NCI-H82 (cell line): ENCODE results near the gene NPHP4.
"Not testable (repeated sequence)": the region's sequence is repeated elsewhere in the genome, so short reads cannot be mapped to it uniquely, and the experiment has no call there.

Experiments used
- DNase-seq: peaks from one replicate; lab custom pipeline; 2025; lab: John Stamatoyannopoulos, UW

The NPHP4 gene

DNA sequence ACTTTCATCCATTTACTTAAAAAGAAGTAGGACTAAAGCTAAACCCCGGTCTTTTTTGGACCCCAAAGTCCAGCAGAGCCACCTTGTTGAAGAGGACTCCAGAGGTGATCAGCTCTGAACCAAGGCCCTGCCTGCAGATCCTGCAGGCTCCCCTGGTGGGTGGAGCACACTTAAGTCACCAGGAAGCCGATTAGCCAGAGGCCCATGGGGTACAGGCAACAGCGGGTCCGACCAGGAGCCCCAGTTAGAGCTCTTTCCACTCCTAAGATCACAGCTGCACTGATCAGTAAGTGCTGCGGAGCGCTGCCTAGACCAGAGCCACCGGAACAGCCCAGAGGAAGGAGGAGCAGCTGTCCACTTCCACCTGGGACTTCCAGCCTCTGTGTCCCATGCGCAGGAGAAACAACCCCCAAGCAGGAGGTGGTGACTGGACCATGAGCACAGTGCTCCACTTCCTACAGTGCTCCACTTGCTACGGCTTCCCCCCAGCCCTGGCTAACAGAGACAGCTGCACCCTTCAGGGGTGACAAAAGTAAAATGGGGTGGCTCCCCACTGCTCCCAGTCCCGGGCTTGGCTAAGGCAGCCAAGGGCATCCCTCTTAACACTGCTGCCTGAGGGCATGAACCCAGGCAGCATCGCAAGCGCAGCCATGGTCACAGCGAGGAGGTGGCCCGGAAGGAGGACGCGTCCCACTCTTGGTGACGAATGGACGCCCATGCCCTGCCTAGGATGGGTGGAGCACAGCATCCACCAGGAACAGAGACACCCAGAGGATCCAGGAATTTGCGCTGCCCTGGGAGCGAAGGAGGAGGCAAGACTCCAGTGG is 58.0 kb downstream of the NPHP4 start:
- peak; percentile 38 for DNase-seq

DNA sequence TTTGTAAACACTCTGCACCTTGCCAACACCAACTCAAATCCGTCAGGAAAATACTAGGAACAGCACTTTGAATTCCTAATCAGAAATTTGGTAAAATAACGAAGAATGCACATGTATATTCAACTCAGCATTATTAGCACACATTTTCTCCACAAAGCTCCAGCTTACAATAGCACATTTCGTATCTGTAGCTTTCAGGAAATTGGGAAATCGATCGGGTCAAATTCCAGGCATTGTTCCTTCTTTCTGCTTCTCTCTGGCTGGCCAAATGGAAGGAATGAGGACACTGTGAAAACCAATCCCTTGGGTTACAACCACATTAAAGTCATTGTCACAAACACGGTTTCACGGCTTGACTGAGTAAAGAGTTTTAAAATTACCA is 58.6 kb downstream of the NPHP4 start:
- no peak for DNase-seq

DNA sequence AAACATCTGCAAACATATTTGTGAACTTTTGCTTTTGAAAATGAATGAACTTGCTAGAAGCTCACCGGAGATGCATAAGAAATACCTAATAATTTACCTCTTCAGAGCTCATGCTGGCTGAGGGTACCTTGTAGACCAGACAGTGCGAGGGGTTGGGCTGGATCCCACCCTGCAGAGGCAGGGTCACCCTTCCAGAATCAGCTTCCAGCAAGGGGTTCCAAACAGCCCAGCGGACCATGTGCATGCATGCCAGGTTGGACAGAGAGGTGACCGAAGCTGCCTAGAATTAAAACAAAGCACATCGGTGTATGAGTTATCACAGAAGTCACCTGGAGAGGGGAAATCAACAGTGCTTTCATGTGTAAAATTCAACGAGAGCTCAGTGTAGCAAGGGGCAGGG is 59.2 kb downstream of the NPHP4 start:
- no peak for DNase-seq

DNA sequence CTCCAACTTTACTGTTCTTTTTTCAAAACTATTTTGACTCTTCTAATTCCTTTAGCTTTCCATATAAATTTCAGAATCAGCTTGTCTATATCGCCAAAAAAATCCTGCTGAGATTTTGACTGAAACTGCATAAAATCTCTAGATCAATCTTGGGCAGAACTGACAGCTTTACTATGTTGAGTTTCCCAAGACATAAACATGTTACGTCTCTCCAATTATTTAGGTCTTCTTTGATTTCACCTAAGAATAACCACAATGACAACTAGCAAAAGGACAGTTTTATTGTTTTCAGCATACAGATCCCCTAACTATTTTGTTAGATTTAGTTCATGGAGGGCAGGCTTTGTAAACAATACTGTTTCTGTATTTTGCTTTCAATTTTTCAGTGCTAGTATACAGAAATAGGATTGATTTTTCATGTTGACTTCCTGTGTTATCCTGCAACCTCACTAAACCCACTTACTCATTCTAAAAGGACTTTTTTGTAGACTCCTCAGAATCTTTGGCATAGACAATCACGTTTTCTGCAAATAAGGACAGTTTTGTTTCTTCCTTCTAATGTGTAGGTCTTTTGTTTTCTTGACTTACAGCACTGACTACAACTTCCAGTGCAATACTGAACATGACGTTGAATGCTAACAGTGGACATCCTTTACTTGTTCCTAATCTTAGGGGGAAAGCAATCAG is 63.4 kb downstream of the NPHP4 start:
- DNase-seq: no peak

DNA sequence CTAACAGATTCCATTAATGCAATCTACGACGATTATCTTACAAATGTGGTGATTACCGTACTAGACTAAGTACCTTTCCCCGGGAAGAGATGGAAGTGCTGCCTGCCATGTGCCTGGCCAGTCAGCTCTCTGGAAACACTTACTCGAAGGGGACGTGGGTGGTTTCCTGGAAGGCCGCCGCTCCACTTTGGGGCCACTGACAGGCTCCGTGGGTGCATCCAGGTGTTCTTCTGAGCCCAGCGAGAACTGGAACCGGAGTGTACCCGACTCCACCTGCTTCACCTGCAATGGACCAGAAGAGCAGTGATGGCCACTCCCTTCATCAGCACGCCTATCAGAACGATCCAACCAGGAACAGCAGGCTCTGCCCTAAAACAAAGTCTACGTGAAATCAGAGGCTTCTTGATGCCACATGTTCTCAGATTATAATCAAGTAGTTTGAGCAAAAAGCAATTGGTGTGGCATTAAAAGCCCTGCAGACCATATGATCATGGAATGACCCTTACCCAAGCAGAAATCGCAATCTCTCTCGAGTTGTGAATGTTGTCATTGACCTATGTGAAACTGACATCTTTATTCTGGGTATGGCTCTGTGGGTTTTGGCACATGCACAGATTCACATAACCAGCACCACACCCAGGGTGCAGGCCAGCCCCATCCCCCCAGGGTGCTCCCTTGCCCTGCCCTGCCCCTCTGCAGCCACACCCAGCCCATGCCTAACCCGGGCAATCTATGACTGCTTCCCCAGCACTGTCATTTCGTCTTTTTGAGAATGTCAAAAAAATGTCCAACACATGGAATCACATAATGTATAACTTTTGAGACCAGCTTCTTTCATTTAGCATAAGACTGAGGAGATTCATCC is 64.5 kb downstream of the NPHP4 start:
- no peak for DNase-seq

DNA sequence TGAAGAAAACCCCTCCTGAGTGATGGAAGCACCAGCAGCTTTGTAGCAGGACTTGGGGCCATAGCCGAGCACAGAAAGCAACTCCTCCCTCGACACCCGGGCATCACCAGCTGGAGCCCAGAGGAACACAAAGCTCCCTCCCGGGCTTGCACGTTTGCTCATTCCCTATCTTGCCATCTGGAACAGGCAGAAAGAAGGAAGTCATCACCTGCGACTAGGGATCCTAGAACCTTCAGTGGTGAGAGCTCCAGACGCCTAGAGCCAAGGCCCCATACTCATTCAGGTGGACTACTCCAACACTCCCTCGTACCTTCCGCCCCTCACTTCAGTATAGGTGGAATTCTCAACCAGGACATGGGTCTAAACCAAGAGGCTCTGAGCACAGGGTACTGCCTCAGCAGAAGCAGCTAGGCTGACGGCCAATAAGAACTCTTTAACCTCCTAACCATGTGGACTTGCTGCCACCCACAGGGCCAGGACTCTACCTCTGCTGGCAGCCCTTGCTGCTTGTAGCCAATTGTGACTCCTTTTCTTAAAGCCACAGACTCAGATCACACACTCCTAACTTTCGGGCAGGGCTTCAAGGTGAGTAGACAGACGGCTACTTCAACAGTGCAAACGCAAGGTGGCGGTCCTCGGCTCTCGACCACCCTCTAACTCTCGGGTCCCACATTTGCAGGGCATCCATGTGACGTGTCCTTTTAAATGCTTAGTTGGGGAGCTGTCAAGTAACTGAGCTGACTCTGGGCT is 65.4 kb downstream of the NPHP4 start:
- no peak for DNase-seq

DNA sequence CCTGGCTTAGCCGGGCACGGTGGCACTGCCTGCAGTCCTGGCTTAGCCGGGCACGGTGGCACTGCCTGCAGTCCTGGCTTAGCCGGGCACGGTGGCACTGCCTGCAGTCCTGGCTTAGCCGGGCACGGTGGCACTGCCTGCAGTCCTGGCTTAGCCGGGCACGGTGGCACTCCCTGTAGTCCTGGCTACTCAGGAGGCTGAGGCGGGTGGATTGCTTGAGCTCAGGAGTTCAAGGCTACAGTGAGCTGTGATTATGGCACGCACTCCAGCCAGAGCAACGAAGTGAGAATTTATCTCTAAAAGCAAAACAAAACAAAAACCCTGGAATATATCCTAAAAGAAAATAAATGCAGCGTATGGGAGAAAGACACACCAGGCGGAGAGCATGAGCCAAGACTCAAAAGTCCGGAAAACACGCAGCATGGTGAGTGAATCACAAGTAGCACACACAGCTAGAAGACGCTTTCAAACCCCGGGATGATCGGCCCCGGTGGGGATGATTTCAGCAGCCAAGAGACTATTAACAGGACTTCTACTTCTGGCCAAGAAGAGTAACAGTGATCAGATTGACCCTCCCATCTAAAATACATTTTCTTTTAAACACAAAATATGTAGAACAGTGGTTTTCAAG is 69.4 kb downstream of the NPHP4 start:
- not testable (repeated sequence) for DNase-seq

DNA sequence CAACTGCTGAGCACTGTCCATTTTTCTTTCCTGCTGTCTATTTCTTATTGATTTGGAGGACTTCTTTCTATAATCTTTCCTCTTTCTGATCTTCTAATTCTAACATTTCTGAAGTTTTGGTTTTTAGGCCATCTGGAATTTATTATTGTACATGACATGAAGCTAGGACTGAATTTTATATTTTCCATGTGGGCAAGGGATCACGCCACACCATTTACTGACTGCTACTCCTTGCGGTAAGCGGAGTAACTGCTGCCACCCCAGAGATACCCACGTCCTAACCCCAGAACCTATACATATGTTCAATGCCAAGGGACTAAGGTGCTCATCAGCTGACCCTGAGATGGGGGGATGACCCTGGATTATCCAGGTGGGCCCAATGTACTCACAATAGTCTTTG is 70.6 kb downstream of the NPHP4 start:
- no peak for DNase-seq

DNA sequence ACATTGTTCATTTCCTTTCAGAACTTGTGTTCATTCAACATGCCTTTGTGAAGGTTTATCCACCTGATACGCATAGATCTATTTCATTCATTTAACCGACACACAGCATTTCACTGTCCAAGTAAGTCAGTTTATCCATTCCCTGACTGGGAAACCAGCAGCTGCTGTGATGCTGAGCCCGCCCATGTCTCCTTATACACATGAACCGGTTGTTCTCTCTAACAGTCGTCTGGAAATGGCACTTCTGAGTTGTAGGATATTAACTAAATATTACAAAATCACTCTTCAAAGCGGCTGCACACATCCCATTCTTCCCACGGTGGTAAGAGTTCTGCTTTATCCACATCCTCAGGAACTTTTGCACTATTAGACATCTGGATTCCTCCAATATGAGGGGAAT is 71.1 kb downstream of the NPHP4 start:
- no peak for DNase-seq

DNA sequence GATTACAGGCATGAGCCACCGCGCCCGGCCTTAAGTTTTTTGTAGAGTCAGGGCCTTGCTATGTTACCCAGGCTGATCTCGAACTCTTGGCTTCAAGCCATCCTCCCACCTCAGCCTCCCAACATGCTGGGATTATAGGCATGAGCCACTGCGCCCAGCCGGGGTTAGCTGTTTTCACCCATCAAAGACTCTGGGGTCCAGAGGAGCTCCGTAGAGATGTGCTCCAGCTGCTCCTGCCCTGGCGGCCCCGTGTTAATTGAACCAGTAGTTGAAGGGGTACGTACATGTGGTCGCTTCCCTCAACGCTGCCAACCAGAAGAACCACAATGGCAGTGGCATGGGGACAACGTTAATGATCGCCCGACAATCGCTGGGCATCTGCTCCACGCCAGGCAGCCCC is 72.0 kb downstream of the NPHP4 start:
- DNase-seq: no peak

DNA sequence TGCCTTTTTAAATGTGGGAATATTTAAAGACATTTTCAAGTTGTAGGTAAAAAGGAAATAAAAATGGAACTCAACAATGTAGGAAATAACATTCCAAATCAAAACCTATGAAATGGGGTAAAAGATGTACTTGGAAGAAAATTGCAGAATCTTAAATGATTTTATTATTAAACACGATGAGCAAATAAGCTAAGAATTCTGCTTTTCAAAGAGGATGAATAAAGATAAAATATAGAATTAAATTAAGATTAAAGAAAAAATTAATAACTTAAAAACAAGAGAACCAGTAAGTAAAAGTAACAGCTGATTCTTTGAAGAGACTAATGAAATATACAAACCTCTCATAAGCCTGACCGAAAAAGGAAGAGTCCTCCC is 74.0 kb downstream of the NPHP4 start:
- DNase-seq: no peak

DNA sequence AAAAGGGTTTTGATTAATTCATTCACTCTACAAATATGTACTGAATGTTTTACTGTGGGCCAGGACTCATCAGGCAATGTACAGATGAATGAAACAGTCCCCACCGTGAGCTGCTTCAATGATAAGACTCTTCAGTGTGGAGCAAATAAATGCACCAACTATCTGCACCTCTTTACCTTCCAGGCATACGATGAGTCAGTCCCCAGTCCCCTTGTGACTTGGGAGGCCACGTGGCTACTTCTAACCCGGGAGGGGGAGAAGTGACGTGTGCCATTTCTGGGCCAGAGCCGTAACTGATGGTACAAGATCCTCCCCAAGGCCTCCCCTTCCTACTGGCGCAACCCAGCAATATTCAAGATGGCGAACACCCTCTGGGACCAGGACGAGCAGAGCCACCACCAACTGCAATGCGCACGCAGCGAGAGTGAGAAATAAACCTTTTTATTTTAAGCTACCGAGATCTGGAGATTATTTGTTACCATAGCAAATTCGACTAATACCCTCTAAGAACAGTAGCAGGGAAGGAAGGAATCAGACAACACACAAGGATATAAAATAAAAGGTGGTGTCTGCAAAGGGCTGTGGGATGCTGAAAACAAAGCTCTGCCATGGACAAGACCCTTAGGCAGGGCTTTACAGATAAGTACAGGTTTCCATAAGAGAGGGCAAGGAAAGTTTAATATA is 74.5 kb downstream of the NPHP4 start:
- DNase-seq: no peak

DNA sequence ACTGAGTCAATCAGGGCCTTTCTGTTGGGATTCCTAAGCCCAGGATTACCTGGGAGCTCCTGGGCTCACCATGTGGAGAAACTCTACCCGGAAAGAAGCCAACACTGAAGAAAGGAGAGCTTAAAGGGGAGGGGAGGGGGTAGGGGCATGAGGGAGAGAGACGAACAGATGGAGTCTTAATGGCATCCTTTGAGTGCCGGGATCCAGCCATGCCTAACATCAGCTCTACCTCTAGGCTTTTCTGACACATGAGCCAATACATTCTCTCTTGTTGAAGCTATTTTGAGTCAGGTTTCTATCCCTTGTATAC is 75.0 kb downstream of the NPHP4 start:
- peak; percentile 83 for DNase-seq

DNA sequence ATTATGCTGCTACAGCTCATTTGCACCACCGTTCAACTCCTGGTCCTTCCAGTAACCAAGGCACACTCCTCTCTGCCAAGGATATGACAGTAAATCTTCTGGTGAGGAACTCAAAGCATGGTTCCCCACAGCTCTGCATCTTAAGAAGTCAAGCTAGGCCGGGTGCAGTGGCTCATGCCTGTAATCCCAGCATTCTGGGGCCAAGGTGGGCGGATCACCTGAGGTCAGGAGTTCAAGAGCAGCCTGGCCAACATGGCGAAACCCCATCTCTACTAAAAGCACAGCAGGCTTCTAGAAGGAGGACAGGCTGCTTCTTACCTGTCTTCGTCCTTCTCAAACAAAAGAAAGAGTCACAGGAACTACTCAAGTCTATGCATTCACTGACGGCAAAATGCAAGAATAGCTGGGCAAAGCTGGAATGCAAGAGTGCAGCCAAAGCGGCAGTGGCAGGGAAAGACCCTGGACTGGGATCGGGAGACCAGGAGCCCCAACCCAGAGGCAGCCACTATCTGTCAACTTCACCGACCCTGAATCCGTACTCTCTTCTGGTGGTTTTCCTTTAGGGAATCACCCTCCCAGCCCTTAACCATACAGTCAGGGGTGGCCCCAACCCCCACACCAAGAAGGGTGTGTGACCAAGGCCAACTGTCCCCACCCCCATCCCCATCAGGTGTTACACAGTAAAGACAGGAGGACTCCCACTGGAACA is 75.5 kb downstream of the NPHP4 start:
- no peak for DNase-seq

DNA sequence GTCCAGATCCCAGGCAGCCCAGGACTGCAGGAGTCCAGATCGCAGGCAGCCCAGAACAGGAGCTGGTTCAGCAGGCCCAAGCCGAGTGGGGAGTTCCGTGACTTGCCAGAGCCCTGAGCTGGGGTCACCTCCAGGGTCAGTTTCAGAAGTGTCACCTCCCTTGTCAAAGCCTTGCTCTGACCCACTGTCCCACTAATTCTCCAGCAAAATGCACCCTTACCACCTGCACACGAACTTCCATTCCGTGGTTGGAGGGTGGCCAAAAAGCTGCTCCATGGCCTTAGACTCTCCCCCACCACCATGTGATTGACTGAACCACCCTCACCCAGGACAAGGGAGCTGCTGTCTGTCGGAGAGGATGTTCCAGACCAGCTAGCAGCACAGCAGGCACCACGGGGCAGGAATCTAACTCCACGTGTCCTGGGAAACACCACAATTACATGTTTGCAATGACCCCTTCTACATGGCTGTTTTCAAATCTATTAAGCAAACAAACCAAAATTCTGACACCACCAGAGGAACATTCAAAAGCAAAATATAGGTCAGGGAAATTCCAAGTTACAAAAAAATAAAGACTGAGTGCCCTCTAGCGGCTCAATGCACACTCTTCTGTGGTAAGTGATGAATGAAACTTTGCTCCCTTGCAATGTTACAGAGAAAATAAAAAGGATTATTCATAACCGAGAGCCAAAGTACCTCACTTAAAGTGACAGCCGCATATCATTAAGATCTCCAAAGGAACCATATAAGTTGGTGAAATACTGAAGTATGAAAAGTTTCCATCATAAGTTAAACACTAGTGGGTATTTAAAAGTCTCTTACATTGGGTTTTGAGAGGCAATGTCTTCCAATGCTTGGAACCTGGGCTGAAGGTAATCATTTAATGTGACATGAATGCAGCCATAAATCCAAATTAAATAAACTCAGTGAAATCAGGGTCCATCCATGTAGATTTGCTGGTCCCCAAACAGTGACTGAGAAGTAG is 76.3 kb downstream of the NPHP4 start:
- peak; percentile 35 for DNase-seq

DNA sequence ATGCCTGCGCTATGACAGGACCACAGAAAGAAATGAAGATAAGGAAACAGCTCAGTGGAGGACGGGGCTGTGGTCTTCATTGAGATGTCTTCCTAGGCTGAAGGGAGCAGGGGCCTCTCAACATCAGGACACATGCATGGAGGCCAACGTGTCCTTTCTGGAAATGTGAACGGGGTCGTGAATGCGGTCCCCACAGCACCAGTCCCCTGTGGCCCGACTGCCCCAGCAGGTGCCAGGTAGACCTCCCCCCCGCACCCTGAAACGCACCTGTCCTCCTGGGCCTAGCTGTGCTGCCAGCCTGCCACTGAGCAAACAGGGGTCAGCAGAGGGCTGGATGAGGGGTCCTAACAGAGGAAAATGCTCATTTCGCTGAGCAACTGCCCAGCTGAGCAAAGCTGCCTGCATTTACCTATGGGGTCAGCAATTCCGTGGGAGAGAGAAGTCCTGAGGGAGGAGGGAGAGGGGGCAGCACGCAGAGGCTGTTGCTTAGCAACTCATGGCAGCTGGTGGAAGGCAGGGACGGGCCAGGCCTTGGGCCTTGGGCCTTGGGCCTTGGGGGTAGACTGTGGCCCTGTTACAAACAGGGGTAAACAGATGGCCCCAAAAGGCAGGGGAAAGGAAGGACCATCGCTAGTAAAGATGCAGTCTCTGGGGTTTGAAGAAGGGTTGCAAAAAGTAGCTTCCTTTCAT is 77.4 kb downstream of the NPHP4 start:
- DNase-seq: no peak

DNA sequence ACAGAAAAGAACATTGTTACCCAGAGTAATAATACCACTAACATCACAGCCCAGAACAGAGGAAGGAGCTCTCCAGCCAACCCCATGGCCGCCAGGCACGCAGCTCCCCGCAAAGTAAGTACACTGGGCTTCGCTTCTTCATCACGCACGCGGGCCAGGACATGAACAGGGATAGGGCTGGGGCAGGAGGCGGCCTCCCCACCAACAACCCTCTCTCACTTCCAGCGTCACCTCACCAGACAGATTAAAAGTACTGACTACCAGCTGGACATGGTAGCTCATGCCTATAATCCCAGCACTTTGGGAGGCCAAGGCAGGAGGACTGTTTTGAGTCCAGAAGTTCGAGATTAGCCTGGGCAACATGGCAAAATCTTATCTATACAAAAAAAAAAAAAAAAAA is 78.3 kb downstream of the NPHP4 start:
- DNase-seq: no peak

DNA sequence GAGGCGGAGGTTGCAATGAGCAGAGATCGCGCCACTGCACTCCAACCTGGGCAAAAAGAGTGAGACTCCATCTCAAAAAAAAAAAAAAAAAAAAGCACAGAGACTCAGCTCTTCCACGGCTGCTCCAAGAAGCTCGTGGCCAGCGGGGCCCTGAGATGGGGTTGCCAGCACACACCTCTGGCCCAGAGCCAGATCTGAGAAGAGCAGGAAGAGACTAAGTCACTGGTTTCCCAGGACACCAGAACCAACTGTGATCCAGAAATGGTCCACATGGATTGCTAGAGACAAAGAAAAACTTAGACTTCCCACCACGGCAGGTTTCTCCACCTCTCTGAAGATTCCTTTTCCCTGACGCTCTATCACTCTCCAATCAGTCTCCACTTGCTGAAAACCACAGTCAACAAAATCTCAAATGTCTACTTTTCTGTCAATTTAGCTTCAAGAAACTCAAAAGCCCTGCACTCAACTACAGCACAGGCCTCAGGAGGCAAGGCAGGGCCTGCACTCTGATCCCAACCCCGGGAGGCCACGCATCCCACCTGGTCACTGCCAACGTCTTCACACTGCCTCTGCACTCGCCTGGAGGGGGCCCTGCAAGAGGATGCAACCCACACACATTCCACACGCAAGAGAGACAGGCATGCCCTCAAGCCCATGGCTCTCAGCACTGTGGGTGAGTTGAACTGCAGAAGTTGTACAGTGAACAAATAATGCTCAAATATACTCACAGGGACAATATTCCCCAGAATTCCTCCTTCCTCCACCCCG is 79.0 kb downstream of the NPHP4 start:
- no peak for DNase-seq
